OCI-LY3 (cell line): ENCODE data around the gene ANKS6.

Source experiments
- CTCF ChIP-seq: fragments of 200-600, 300-600 bp; sonication (generic); IDR thresholded peaks from 2 replicates; pipeline ENCODE4 v1.5.1; 2014; ENCODE audit warnings: antibody characterized with exemption, low read length, low read depth
- EZH2phosphoT487 ChIP-seq: fragments of 200-600 bp; shearing (Covaris generic); IDR thresholded peaks from 2 replicates; pipeline ENCODE4 v1.6.1; 2018; ENCODE audit warnings: antibody characterized with exemption, mixed run types, low read depth

GRCh38 chr9:98846081-98846480 lies 49.7 kb upstream of the ANKS6 start:
- no peak for TF ChIP-seq CTCF
- TF ChIP-seq EZH2phosphoT487: no peak
